Measurements from ENCODE around the gene RAET1L. TPM values are rescaled to one million over a fixed set of nuclear protein-coding genes. Genes with fewer than 3 reads are reported as not detected.
"Not testable (repeated sequence)": the region's sequence is repeated elsewhere in the genome, so short reads cannot be mapped to it uniquely, and the experiment has no call there.

RAET1L gene
- total RNA-seq, 1 donor from 2014 or later, result not detected

DNA sequence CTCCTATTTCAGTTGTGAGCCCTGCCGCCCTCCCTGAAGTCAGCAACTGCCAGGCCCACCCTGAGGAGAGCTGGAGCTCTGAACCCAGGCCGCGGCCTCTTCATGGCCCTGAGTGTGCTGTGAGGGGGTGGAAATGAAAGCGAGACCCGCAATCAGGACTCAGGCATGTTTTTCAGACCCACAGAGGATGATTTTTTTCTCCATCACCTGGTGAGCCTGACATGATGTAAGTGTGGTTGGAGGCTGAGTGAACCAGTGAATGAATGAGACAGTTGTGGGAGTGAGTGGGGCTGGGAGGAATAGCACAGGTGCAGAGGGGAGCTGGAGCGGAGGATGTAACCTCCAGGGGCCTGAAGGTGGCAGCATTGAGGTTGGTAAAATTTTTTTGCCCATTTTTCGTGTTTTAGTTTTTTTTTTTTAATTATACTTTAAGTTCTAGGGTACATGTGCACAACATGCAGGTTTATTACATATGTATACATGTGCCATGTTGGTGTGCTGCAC lies 18.3 kb downstream of the RAET1L start:
- H3K4me3 Mint-ChIP-seq (ENCODE audit: unreplicated experiment), result no peak overlapping the region

GRCh38 chr6:150005761-150006651 lies 19.3 kb downstream of the RAET1L start:
- Mint-ChIP-seq H3K27ac (ENCODE audit: unreplicated experiment) (no peak overlapping the region), H3K4me3 (ENCODE audit: unreplicated experiment) (peak overlapping the region; percentile 84), H3K36me3 (ENCODE audit: low read depth, unreplicated experiment) (peaks cover 9% of the 10 kb centered on the region), H3K9me3 (ENCODE audit: unreplicated experiment) (no peaks in the 10 kb centered on the region), H3K27me3 (ENCODE audit: unreplicated experiment) (peaks cover 18% of the 10 kb centered on the region), H3K4me1 (ENCODE audit: unreplicated experiment) (peaks cover 40% of the 10 kb centered on the region)
- DNase-seq (ENCODE audit: low spot score), result no peak
- TF ChIP-seq CTCF (IDR thresholded peaks at IDR 0.05; ENCODE audit: unreplicated experiment), result no peak

More for the DNA sequence above, 18.3 kb downstream of the RAET1L start:
- peaks cover 43% of the 10 kb centered on the region for H3K4me1 Mint-ChIP-seq (ENCODE audit: unreplicated experiment)
- H3K27me3 Mint-ChIP-seq (ENCODE audit: unreplicated experiment), result peaks cover 18% of the 10 kb centered on the region
- no peak for DNase-seq (ENCODE audit: low spot score)
- no peak overlapping the region for H3K27ac Mint-ChIP-seq (ENCODE audit: unreplicated experiment)
- H3K36me3 Mint-ChIP-seq (ENCODE audit: low read depth, unreplicated experiment), result peaks cover 4% of the 10 kb centered on the region
- no peaks in the 10 kb centered on the region for H3K9me3 Mint-ChIP-seq (ENCODE audit: unreplicated experiment)
- peak; percentile 57 for TF ChIP-seq CTCF (IDR thresholded peaks at IDR 0.05; ENCODE audit: unreplicated experiment)

GRCh38 chr6:150004783-150005717 lies 20.3 kb downstream of the RAET1L start:
- Mint-ChIP-seq H3K9me3 (ENCODE audit: unreplicated experiment) (no peaks in the 10 kb centered on the region), H3K36me3 (ENCODE audit: low read depth, unreplicated experiment) (peaks cover 17% of the 10 kb centered on the region), H3K4me1 (ENCODE audit: unreplicated experiment) (peaks cover 42% of the 10 kb centered on the region), H3K27ac (ENCODE audit: unreplicated experiment) (peak overlapping the region; percentile 88), H3K4me3 (ENCODE audit: unreplicated experiment) (peak overlapping the region; percentile 92), H3K27me3 (ENCODE audit: unreplicated experiment) (peaks cover 16% of the 10 kb centered on the region)
- TF ChIP-seq CTCF (IDR thresholded peaks at IDR 0.05; ENCODE audit: unreplicated experiment), result no peak
- DNase-seq (ENCODE audit: low spot score), result peak; percentile 95

- Mint-ChIP-seq H3K9me3 (ENCODE audit: unreplicated experiment) (no peaks in the 10 kb centered on the region), H3K27ac (ENCODE audit: unreplicated experiment) (peak overlapping the region; percentile 74), H3K36me3 (ENCODE audit: low read depth, unreplicated experiment) (peaks cover 21% of the 10 kb centered on the region), H3K4me1 (ENCODE audit: unreplicated experiment) (peaks cover 33% of the 10 kb centered on the region), H3K4me3 (ENCODE audit: unreplicated experiment) (peak overlapping the region; percentile 92), H3K27me3 (ENCODE audit: unreplicated experiment) (peaks cover 15% of the 10 kb centered on the region)
- no peak for DNase-seq (ENCODE audit: low spot score)
- TF ChIP-seq CTCF (IDR thresholded peaks at IDR 0.05; ENCODE audit: unreplicated experiment), result no peak
These were observed 21.1 kb downstream of the RAET1L start for GRCh38 chr6:150004101-150004782.

GRCh38 chr6:150003599-150003998 lies 21.7 kb downstream of the RAET1L start:
- Mint-ChIP-seq H3K4me1 (ENCODE audit: unreplicated experiment) (peaks cover 28% of the 10 kb centered on the region), H3K27me3 (ENCODE audit: unreplicated experiment) (peaks cover 15% of the 10 kb centered on the region), H3K36me3 (ENCODE audit: low read depth, unreplicated experiment) (peaks cover 21% of the 10 kb centered on the region), H3K4me3 (ENCODE audit: unreplicated experiment) (peak overlapping the region; percentile 92)
- H3K27ac Mint-ChIP-seq (ENCODE audit: unreplicated experiment); DNase-seq (ENCODE audit: low spot score); H3K9me3 Mint-ChIP-seq (ENCODE audit: unreplicated experiment): not testable (repeated sequence)
